Measurements from ENCODE around the gene SEPTIN8. TPM values are rescaled to one million over a fixed set of nuclear protein-coding genes. Genes with fewer than 3 reads are reported as not detected.

Gene SEPTIN8
- total RNA-seq, 1 experiment from 2014 or later = 30.0 TPM

- DNase-seq (ENCODE audit: extremely low read depth, low read depth) = no peak
These were observed 51.3 kb downstream of the SEPTIN8 start for GRCh38 chr5:132725745-132726144.

GRCh38 chr5:132718544-132719312 is 58.3 kb downstream of the SEPTIN8 start:
- DNase-seq (ENCODE audit: extremely low read depth, low read depth) = no peak

GRCh38 chr5:132714456-132715307 is 62.4 kb downstream of the SEPTIN8 start:
- no peak for DNase-seq (ENCODE audit: extremely low read depth, low read depth)

GRCh38 chr5:132708645-132709044 is 68.4 kb downstream of the SEPTIN8 start:
- no peak for DNase-seq (ENCODE audit: extremely low read depth, low read depth)

GRCh38 chr5:132704875-132705274 is 72.2 kb downstream of the SEPTIN8 start:
- no peak for DNase-seq (ENCODE audit: extremely low read depth, low read depth)

Other genes with a start within 250 kb of the SEPTIN8 start
- not detected in 2 replicates for gene IL5, start 233.7 kb downstream of the SEPTIN8 start, total RNA-seq (2014; rRNA removed; shearing (Covaris generic))
- 38.3 and 41.3 TPM in 2 replicates for gene RAD50, start 220.3 kb downstream of the SEPTIN8 start, total RNA-seq (2014; rRNA removed; shearing (Covaris generic))
- not detected in 2 replicates for gene IL13, start 119.1 kb downstream of the SEPTIN8 start, total RNA-seq (2014; rRNA removed; shearing (Covaris generic))
- not detected in 2 replicates for gene IL4, start 103.2 kb downstream of the SEPTIN8 start, total RNA-seq (2014; rRNA removed; shearing (Covaris generic))
- gene KIF3A, start 39.7 kb downstream of the SEPTIN8 start, total RNA-seq (2014; rRNA removed; shearing (Covaris generic)) = 10.7 and 11.7 TPM in 2 replicates
- not detected in 2 replicates for gene CCNI2, start 29.8 kb downstream of the SEPTIN8 start, total RNA-seq (2014; rRNA removed; shearing (Covaris generic))
- not detected in 2 replicates for gene SOWAHA, start 36.1 kb upstream of the SEPTIN8 start, total RNA-seq (2014; rRNA removed; shearing (Covaris generic))
- 6.1 and 8.2 TPM in 2 replicates for gene SHROOM1, start 53.4 kb upstream of the SEPTIN8 start, total RNA-seq (2014; rRNA removed; shearing (Covaris generic))
- 0.50 TPM in 1 of 2 replicates, not detected in the other for gene GDF9, start 89.2 kb upstream of the SEPTIN8 start, total RNA-seq (2014; rRNA removed; shearing (Covaris generic))
- 261 and 316 TPM in 2 replicates for gene UQCRQ, start 89.4 kb upstream of the SEPTIN8 start, total RNA-seq (2014; rRNA removed; shearing (Covaris generic))
- gene LEAP2, start 96.4 kb upstream of the SEPTIN8 start, total RNA-seq (2014; rRNA removed; shearing (Covaris generic)) = 1.6 and 1.8 TPM in 2 replicates
- 40.6 and 44.7 TPM in 2 replicates for gene AFF4, start 186.4 kb upstream of the SEPTIN8 start, total RNA-seq (2014; rRNA removed; shearing (Covaris generic))
- gene ZCCHC10, start 249.3 kb upstream of the SEPTIN8 start, total RNA-seq (2014; rRNA removed; shearing (Covaris generic)) = 28.5 and 42.6 TPM in 2 replicates